Measurements from ENCODE around the gene PLS1. TPM values are rescaled to one million over a fixed set of nuclear protein-coding genes. Genes with fewer than 3 reads are reported as not detected.
A peak's percentile ranks its signal among the peaks of the same experiment; 100 is the strongest.
"Not testable (repeated sequence)": the region's sequence is repeated elsewhere in the genome, so short reads cannot be mapped to it uniquely, and the experiment has no call there.

The PLS1 gene
- total RNA-seq, result 10 to 100 TPM; 13.5 to 27.8 (median 19.3) TPM

DNA sequence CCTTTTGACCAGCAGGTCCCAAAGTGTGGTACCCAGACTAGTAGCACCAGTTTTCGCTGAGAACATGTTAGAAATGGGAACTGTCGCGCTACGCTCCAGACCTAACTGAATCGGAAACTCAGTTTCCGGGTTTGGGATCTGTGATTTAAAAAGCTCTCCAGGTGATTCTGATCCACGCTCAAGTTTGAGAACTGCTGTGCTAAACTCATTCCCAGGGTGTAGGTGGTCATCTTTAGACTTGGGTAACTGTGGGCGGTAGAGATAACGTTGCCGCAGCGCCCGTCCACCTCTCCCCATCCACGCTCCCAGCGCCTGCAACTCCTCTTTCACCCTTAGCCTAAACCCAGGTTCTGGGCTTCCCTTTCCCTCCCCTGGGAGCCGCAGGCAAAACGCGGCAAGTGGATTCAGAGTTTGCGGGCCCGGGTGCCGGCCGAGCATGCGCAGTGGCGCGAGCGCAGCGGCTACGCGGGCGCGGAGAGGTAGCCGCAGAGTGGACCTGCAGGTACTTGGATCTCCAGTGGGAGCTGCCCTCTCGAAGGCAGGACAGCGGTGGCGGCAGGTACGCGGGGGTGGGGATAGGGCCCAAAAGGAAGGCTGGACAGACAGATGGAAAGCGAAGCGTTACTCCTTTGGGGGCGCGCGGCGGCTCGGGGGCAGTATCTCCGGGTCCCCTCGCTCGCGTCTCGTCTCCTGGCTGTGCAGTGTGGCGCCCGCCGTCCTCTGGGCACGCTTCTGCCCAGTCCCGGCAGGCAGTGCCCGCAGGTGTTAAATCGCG, at the start of gene PLS1:
PLS1 (plus strand) TSS at position 443 of the 775 bp plus-strand sequence. CDS start 67,845 bp downstream, outside the sequence.
- intact Hi-C loops (cut with DNase I), result no loop called here
- Histone ChIP-seq H3K27me3 (no peaks in the 10 kb centered on the region), H3K4me3 (peak within 1 kb of the TSS; percentile 67 to 79 (median 71)), H3K4me1 (peaks cover 3 to 26% (median 7%) of the 10 kb centered on the region in 3 donors), H3K9me3 (no peaks in the 10 kb centered on the region), H3K36me3 (no peaks in the 10 kb centered on the region), H3K27ac (peak within 1 kb of the TSS; percentile 65 to 76 (median 72))
- WGBS, 2 donors, result 0% methylated on average over 21 to 43 of the region's 56 CpGs
- no peak for DNase-seq
- TF ChIP-seq POLR2A (IDR thresholded peaks at IDR 0.05) (peak in 2 of 4 donors; percentile 58 to 64), CTCF (IDR thresholded peaks at IDR 0.05) (peak in 1 of 6 experiments; percentile 32)

GRCh38 chr3:142549986-142550385, 46.2 kb upstream of the PLS1 start:
- WGBS, 2 donors, result 93 to 95% methylated on average over 7 of the region's 7 CpGs
- intact Hi-C loops (cut with DNase I), result no loop called here
- H3K9me3 ChIP-seq, result no peaks in the 10 kb centered on the region
- H3K27ac ChIP-seq, result no peak overlapping the region
- H3K27me3 ChIP-seq, result no peaks in the 10 kb centered on the region
- peaks cover 0 to 100% (median 10%) of the 10 kb centered on the region in 3 donors for H3K36me3 ChIP-seq
- DNase-seq, result no peak
- TF ChIP-seq CTCF (IDR thresholded peaks at IDR 0.05), result no peak
- no peak for TF ChIP-seq POLR2A (IDR thresholded peaks at IDR 0.05)
- H3K4me1 ChIP-seq, result no peaks in the 10 kb centered on the region
- H3K4me3 ChIP-seq, result no peak overlapping the region

GRCh38 chr3:142552579-142552978, 43.6 kb upstream of the PLS1 start:
- H3K4me1 ChIP-seq; H3K9me3 ChIP-seq; H3K4me3 ChIP-seq; H3K27me3 ChIP-seq; H3K27ac ChIP-seq; intact Hi-C loops (cut with DNase I); DNase-seq: not testable (repeated sequence)
- H3K36me3 ChIP-seq, result peaks cover 0 to 100% (median 10%) of the 10 kb centered on the region in 3 donors
- WGBS, 2 donors, result 100% methylated on average over 1 of the region's 1 CpG

- H3K36me3 ChIP-seq, result peaks cover 0 to 100% (median 10%) of the 10 kb centered on the region in 3 donors
- H3K27me3 ChIP-seq, result no peaks in the 10 kb centered on the region
- no peak overlapping the region for H3K27ac ChIP-seq
- no peaks in the 10 kb centered on the region for H3K4me1 ChIP-seq
- intact Hi-C loops (cut with DNase I), result no loop called here
- 89 to 97% methylated on average over 1 of the region's 1 CpG for WGBS, 2 donors
- H3K9me3 ChIP-seq, result no peaks in the 10 kb centered on the region
- TF ChIP-seq CTCF (IDR thresholded peaks at IDR 0.05) (no peak), POLR2A (IDR thresholded peaks at IDR 0.05) (no peak)
- no peak overlapping the region for H3K4me3 ChIP-seq
- no peak for DNase-seq
These were observed 42.5 kb upstream of the PLS1 start for GRCh38 chr3:142553741-142554140.

- Histone ChIP-seq H3K27me3 (no peaks in the 10 kb centered on the region), H3K27ac (no peak overlapping the region), H3K9me3 (no peaks in the 10 kb centered on the region), H3K36me3 (peaks cover 0 to 96% (median 0%) of the 10 kb centered on the region in 3 donors), H3K4me1 (no peaks in the 10 kb centered on the region), H3K4me3 (no peak overlapping the region)
- no peak for DNase-seq
- intact Hi-C loops (cut with DNase I), result no loop called here
- TF ChIP-seq POLR2A (IDR thresholded peaks at IDR 0.05) (no peak), CTCF (IDR thresholded peaks at IDR 0.05) (no peak)
These were observed 36.1 kb upstream of the PLS1 start for GRCh38 chr3:142560118-142560517.
